HG03460 (cell line): ENCODE results near the gene HBA2.
"Not testable (repeated sequence)": the region's sequence is repeated elsewhere in the genome, so short reads cannot be mapped to it uniquely, and the experiment has no call there.

Experiments
- ATAC-seq: cut with Tn5 transposase; IDR thresholded peaks from one replicate; pipeline ENCODE4 v1.9.1; 2021; ENCODE audit not compliant: unreplicated experiment

The HBA2 gene

DNA sequence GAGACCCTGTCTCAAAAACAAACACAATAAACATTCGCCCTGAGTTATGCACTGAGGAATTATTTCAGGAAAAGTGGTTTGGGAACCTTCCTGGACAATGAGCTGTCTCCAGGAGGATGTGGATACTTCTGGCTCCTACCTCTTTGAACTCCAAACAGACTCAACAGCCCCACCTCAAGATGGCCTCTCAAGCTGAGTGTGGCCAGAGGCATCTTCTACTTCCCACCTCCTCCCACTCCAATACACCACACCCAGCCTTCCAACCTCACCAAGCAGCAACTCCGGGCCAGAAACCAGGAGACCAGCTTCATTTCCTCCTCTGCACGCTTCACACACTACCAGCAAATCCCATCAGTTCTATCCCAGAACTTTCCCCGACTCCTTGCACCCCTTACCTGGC is 19.2 kb downstream of the HBA2 start:
- ATAC-seq = no peak

DNA sequence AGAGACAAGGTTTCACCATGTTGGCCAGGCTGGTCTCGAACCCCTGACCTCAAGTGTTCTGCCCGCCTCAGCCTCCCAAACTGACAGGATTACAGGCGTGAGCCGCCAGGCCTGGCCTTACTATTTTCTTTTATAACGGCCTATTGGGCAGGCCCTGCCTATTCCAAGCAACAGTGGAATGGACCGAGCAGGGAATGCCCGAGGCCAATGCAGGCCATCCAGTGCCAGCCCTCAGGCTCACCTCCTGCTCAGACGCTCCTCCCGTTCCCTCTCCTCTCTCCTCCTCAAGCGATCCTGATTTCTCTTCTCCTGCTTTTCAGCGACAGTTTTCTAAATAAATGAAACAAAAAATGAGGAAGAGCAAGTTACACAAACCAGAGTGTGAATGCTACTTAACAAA is 20.0 kb downstream of the HBA2 start:
- ATAC-seq = no peak

DNA sequence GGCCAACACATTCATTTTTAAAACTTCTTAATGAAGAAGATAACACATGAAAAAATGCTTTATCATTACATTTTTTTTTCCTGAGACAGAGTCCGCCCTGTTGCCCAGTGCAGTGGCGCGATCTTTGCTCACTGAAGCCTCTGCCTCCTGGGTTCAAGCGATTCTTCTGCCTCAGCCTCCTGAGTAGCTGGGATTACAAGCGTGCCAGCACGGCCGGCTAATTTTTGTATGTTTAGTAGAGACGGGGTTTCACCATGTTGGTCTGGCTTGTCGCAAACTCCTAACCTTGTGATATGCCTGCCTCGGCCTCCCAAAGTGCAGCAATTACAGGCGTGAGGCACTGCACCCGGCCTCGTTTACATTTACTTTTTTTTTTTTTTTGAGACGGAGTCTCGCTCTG is 20.8 kb downstream of the HBA2 start:
- no peak for ATAC-seq

DNA sequence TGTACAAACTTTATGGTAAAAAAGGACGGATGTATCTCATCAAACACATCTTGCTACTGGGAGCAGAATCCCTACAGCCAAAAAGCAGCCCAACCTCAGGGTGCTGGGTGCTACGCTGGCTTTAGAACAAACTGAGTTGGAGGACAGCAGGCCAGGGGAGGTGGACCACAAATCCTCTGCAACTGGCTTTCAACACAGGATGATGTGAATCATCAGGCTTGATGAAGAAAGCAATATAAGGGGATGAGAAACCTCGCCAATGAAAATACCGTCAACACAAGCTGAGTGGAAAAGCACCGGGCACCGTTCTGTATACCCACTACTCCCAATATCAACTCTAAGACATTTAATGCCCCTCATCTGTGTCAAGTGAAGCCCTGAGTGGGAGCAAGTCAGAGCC is 21.8 kb downstream of the HBA2 start:
- ATAC-seq = no peak

DNA sequence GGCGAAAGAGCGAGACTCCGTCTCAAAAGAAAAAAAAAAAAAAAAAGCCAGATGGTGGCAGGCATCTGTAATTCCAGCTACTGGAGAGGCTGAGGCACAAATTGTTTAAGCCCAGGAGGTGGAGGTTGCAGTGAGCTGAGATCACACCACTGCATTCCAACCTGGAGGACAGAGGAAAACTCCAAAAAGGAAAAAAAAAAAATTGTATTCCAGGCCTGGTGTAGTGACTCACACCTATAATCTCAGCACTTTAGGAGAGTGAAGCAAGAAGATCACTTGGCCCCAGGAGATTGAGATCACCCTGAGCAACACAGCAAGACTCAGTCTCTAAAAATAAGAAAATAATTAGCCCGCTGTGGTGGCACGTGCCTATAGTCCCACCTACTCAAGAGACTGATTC is 27.7 kb downstream of the HBA2 start:
- ATAC-seq = no peak

DNA sequence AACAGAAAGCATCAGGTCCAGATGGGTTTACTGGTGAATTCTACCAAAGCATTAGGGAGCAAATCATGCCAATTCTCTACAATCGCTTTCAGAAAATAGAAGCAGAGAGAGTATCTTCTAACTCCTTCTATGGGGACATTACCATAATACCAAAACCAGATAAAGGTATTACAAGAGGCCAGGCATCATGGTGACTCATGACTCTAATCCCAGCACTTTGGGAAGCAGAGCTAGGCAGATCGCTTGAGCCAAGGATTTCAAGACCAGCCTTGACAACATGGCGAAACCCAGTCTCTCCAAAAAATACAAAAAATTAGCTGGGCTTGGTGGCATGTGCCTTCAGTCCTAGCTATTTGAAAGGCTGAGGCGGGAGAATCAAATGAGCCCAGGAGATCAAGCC is 30.6 kb downstream of the HBA2 start:
- ATAC-seq = no peak

DNA sequence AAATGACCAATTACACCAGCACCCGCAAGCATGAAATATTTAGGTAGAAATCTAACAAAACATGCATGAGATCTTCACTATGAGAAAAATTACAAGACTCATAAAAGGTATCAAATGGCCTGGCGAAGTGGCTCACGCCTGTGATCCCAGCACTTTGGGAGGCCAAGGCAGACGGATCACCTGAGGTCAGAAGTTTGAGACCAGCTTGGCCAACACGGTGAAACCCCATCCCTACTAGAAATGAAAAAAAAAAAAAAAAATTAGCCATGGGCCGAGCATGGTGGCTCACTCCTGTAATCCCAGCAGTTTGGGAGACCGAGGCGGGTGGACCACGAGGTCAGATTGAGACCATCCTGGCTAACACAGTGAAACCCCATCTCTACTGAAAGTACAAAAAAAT is 31.4 kb downstream of the HBA2 start:
- ATAC-seq = not testable (repeated sequence)

DNA sequence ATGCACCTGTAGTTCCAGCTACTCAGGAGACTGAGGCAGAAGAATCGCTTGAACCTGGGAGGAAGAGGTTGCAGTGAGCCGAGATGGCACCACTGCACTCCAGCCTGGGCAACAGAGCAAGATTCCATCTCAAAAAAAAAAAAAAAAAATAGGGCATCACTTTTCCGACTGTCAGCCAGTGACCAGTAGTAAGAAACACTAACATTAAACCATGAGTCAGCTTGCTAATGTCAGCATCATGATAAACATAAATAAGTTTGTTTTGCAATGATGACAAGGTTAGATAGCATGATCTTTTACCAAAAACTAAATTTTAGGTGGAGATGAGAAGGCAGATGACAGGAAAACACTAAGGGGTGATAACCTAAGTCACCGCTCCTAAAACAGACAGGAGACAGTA is 36.7 kb downstream of the HBA2 start:
- ATAC-seq = not testable (repeated sequence)

DNA sequence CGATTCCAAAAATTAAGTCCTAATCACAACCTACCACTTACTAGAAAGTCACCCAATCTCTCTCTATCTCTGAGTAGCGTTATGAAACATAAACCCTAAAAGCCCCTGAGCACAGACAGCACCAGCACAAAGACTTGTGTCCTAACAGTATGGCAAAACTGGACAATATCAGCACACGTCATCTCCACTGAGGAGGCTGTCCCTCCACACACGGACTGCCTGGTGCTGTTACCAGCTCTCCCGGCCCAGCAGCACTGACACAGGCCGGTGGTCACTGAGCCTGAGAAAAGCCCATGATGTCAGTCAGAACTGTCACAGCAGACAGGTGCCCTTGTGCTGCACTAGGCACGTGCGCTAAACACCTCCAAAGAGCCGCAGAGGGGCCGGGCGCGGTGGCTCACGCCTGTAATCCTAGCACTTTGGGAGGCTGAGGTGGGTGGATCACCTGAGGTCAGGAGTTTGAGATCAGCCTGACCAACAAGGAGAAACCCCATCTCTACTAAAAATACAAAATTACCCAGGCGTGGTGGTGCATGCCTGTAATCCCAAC is 39.0 kb downstream of the HBA2 start:
- ATAC-seq = not testable (repeated sequence)

DNA sequence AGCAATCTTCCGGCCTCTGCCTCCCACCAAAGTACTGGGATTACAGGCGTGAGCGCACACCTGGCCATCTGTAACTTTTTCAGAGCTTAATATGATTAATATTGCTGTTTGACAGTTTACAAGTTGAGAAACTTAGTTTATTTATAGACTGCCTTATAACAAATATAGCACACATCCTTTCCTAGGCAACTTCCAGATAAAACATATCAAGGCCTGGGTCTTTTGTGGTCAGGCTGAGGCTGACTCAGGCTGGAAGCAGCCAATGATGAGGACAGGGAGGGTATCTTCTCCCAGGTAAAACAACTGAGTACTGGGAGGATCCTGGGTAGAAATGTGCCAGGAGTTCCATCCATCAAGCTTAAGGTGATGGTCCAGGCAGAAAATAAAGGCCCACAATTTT is 40.3 kb downstream of the HBA2 start:
- ATAC-seq = no peak

DNA sequence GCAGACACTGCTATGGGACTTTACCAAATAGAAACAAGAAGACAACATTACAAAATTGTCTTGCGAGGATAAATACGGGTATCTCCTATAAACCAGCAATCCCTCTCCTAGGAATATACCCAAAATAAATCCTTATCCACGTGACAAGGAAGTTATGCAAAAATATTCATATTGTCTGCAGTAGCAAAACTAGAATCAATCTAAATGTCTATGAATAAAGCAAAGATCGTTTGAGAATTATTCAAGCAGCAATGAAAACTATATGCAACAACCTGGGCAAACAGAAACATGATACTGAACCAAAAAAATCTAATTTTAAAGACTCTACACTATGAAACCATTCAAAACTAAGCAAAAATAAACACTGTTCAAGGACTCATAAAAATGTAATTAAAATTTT is 47.3 kb downstream of the HBA2 start:
- ATAC-seq = no peak
